ENCODE data around the gene CTSC. TPM values are rescaled to one million over a fixed set of nuclear protein-coding genes. Genes with fewer than 3 reads are reported as not detected.

Gene CTSC
- total RNA-seq, 6 donors from 2014 or later, result 74.4 to 370 (median 247) TPM

DNA sequence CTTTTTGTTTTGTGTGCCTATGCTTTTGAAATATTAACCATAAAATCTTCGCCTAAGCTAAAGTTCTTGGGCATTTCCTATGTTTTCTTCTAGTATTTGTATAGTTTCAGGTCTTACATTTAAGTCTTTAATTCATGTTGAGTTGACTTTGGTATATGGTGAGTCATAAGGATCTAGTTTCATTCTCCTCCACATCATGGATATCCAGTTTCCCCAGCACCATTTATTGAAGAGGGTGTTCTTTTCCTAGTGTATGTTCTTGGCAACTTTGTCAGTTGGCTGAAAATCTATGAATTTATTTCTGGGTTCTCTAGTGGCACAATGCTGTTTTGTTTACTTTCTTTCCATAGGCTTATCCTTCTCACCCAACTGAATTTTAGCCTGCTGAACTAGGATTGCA is 49.0 kb downstream of the CTSC start:
- 74 to 97% methylated on average over 1 of the region's 1 CpG for WGBS, 2 donors
- ATAC-seq (ENCODE audit: low FRiP score in 2 of 2) (no peak), DNase-seq (no peak)
- TF ChIP-seq, protein P1, sequence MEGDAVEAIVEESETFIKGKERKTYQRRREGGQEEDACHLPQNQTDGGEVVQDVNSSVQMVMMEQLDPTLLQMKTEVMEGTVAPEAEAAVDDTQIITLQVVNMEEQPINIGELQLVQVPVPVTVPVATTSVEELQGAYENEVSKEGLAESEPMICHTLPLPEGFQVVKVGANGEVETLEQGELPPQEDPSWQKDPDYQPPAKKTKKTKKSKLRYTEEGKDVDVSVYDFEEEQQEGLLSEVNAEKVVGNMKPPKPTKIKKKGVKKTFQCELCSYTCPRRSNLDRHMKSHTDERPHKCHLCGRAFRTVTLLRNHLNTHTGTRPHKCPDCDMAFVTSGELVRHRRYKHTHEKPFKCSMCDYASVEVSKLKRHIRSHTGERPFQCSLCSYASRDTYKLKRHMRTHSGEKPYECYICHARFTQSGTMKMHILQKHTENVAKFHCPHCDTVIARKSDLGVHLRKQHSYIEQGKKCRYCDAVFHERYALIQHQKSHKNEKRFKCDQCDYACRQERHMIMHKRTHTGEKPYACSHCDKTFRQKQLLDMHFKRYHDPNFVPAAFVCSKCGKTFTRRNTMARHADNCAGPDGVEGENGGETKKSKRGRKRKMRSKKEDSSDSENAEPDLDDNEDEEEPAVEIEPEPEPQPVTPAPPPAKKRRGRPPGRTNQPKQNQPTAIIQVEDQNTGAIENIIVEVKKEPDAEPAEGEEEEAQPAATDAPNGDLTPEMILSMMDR (IDR thresholded peaks at IDR 0.05), result no peak
- TF ChIP-seq POLR2AphosphoS5 (IDR thresholded peaks at IDR 0.05), result no peak
- no peak for TF ChIP-seq EP300 (IDR thresholded peaks at IDR 0.05)
- TF ChIP-seq POLR2A (IDR thresholded peaks at IDR 0.05), result no peak
- Histone ChIP-seq H3K4me3 (no peak overlapping the region), H3K9me3 (no peaks in the 10 kb centered on the region), H3K4me1 (peaks cover 5 to 13% (median 6%) of the 10 kb centered on the region in 4 donors), H3K36me3 (no peaks in the 10 kb centered on the region), H3K27me3 (no peaks in the 10 kb centered on the region), H3K27ac (no peak overlapping the region)

DNA sequence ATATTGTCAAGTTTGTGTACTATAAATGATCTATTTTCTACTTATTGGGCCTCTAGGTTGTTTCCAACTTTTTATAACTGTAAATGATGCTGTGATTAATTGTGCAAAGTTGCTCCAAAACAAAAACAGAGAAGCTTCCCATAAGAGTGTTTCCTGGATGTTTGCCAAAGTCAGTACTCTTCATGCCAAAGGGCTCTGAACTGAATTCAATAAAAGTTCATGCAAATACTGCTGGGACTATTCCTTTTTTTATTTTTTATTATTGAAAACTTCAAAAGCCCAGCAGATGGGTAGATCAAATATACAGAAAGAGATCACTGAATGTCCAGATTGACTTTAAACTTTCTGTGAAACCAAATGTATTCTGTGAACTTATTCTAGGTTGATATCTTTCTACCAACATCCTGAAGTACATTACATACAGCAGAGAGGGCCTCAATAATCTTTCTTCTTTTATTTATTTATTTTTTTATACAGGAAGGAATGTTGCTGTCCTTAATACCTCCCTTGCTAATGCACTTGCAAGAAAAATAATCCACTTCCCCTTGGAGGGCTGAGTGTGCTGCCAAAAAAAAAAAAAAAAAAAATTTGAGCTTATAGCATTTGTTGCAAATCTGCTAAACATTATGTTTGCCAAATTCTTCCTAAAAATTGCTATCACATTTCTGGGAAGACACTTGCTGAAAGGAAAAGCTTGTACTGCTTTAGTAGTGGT is 53.0 kb downstream of the CTSC start:
- ATAC-seq (ENCODE audit: low FRiP score in 2 of 2), result no peak
- no peak overlapping the region for H3K27ac ChIP-seq
- H3K27me3 ChIP-seq, result no peaks in the 10 kb centered on the region
- no peaks in the 10 kb centered on the region for H3K36me3 ChIP-seq
- DNase-seq, result no peak
- no peaks in the 10 kb centered on the region for H3K9me3 ChIP-seq
- H3K4me3 ChIP-seq, result no peak overlapping the region
- no peak for TF ChIP-seq EP300 (IDR thresholded peaks at IDR 0.05)
- TF ChIP-seq, protein P1 (IDR thresholded peaks at IDR 0.05), result no peak
- TF ChIP-seq POLR2A (IDR thresholded peaks at IDR 0.05), result no peak
- no peak for TF ChIP-seq POLR2AphosphoS5 (IDR thresholded peaks at IDR 0.05)
- H3K4me1 ChIP-seq, result peaks cover 3 to 16% (median 6%) of the 10 kb centered on the region in 4 donors

DNA sequence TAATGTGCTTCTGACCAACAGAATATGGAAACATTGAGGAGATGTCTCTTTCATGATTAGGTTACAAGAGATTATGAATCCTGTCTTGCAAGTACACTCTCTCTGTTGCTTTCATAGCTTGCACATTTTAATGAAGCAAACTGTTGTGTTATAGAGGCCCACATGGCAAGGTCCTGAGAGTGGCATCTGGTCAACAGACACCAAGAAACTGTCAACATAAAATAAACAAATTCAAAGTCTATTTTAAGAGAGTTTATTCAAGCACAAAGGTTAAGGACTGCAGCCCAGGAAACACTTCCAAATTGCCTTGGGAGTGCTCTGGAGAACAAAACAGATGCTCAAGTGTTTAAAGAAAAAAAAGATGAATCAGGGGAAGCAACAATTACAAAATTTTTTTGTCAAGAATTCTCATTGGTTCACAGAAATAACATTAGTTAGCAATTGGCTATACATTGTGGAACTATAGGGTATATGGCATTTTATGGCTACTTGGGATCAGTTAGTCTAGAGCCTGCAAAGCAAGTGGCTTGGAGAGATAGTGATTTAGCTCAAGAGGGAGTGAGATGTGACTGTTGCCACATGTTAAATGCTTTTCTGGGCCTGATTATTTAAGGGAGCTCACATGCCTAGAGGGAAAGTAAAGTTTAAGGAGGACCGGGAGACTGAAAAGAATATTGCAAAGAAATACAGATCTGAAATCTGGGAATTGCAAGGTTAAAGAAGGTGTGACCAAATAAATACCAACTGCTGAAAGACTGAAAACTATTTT is 54.6 kb downstream of the CTSC start:
- H3K27ac ChIP-seq, result no peak overlapping the region

DNA sequence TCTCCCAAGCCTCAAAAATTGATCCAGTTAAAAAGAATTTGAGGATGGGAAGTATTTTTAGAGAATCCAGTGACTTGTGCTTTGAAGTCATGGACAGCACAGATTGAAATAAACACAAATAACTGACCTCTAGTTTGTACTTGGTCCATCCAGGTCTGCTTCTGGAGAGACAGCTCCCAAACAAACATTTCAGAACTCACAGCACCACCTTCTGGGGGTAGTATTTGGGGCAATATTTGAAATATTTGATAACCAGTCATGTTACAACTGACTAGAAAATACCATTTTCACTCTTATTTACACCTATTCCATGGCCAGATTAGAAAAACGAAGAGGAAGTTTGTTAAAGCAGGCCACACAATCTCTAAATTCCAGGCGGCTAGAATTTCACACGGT is 56.2 kb downstream of the CTSC start:
- WGBS, 2 donors, result 62 to 67% methylated on average over 3 of the region's 3 CpGs
- Histone ChIP-seq H3K27ac (no peak overlapping the region), H3K9me3 (no peaks in the 10 kb centered on the region), H3K36me3 (no peaks in the 10 kb centered on the region), H3K4me1 (peaks cover 3 to 16% (median 6%) of the 10 kb centered on the region in 4 donors), H3K4me3 (no peak overlapping the region), H3K27me3 (no peaks in the 10 kb centered on the region)
- ATAC-seq (ENCODE audit: low FRiP score in 2 of 2) (no peak), DNase-seq (no peak)
- TF ChIP-seq POLR2AphosphoS5 (IDR thresholded peaks at IDR 0.05) (no peak), EP300 (IDR thresholded peaks at IDR 0.05) (no peak)
- TF ChIP-seq, protein P1 (IDR thresholded peaks at IDR 0.05), result no peak

More for the DNA sequence above, 54.6 kb downstream of the CTSC start:
- DNase-seq, result no peak
- no peak for ATAC-seq (ENCODE audit: low FRiP score in 2 of 2)
- H3K4me3 ChIP-seq, result no peak overlapping the region
- TF ChIP-seq POLR2AphosphoS5 (IDR thresholded peaks at IDR 0.05) (no peak), POLR2A (IDR thresholded peaks at IDR 0.05) (no peak), EP300 (IDR thresholded peaks at IDR 0.05) (no peak)
- TF ChIP-seq, protein P1 (IDR thresholded peaks at IDR 0.05), result no peak
- H3K9me3 ChIP-seq, result no peaks in the 10 kb centered on the region
- WGBS, 2 donors, result 80 to 83% methylated on average over 1 of the region's 1 CpG
- H3K27me3 ChIP-seq, result no peaks in the 10 kb centered on the region
- no peaks in the 10 kb centered on the region for H3K36me3 ChIP-seq
- peaks cover 3 to 16% (median 6%) of the 10 kb centered on the region in 4 donors for H3K4me1 ChIP-seq
